ENCODE data around the gene SNED1.

SNED1 gene

GRCh38 chr2:241131531-241131930 is 133.1 kb downstream of the SNED1 start:
- no peaks in the 10 kb centered on the region for H3K79me2 ChIP-seq (ENCODE audit: control insufficient read depth, insufficient read depth, low read length)
- DNase-seq, result no peak
- H3K4me2 ChIP-seq (ENCODE audit: low read length), result no peak overlapping the region
- no peak overlapping the region for H2BK15ac ChIP-seq (replicated peaks; ENCODE audit: low read depth)
- H3K36me3 ChIP-seq (ENCODE audit: control insufficient read depth, insufficient read depth, low read length), result peaks cover 4% of the 10 kb centered on the region
- H4K5ac ChIP-seq (ENCODE audit: low read length), result no peak overlapping the region
- no peak overlapping the region for H2BK5ac ChIP-seq (ENCODE audit: low read length)
- no peak overlapping the region for H3K27ac ChIP-seq (ENCODE audit: low read depth, low read length)
- H3K79me1 ChIP-seq (ENCODE audit: low read length), result no peaks in the 10 kb centered on the region
- H3K4me3 ChIP-seq (ENCODE audit: low read length), result no peak overlapping the region
- H2BK120ac ChIP-seq (ENCODE audit: low read depth, low read length), result no peak overlapping the region
- H3K27me3 ChIP-seq (ENCODE audit: insufficient read depth, low read length, poor library complexity), result no peaks in the 10 kb centered on the region
- H3K18ac ChIP-seq (ENCODE audit: low read length), result no peak overlapping the region
- no peak overlapping the region for H3K56ac ChIP-seq (ENCODE audit: low read length)
- no peak overlapping the region for H4K8ac ChIP-seq (ENCODE audit: low read depth, low read length)
- WGBS (ENCODE audit: extremely low coverage, insufficient coverage, low lambda C conversion rate), result no CpG with 5 or more reads among the region's 7 CpGs
- no peak overlapping the region for H3K9ac ChIP-seq (ENCODE audit: low read length)
- H2AK5ac ChIP-seq (ENCODE audit: low read length), result no peak overlapping the region
- no peaks in the 10 kb centered on the region for H3K4me1 ChIP-seq (ENCODE audit: control insufficient read depth, low read depth, low read length)
- no peak overlapping the region for H3K4ac ChIP-seq (ENCODE audit: low read depth, low read length)
- no peak overlapping the region for H3K23ac ChIP-seq (ENCODE audit: low read length)

- Histone ChIP-seq H4K5ac (ENCODE audit: low read length) (no peak overlapping the region), H2AK5ac (ENCODE audit: low read length) (no peak overlapping the region), H3K4me3 (ENCODE audit: low read length) (no peak overlapping the region), H3K9ac (ENCODE audit: low read length) (no peak overlapping the region), H3K27ac (ENCODE audit: low read depth, low read length) (no peak overlapping the region), H3K79me1 (ENCODE audit: low read length) (no peaks in the 10 kb centered on the region), H3K27me3 (ENCODE audit: insufficient read depth, low read length, poor library complexity) (no peaks in the 10 kb centered on the region), H3K56ac (ENCODE audit: low read length) (no peak overlapping the region), H3K36me3 (ENCODE audit: control insufficient read depth, insufficient read depth, low read length) (peaks cover 3% of the 10 kb centered on the region), H3K4me1 (ENCODE audit: control insufficient read depth, low read depth, low read length) (no peaks in the 10 kb centered on the region), H2BK15ac (replicated peaks; ENCODE audit: low read depth) (no peak overlapping the region), H2BK5ac (ENCODE audit: low read length) (no peak overlapping the region), H3K23ac (ENCODE audit: low read length) (no peak overlapping the region), H3K4me2 (ENCODE audit: low read length) (no peak overlapping the region), H3K79me2 (ENCODE audit: control insufficient read depth, insufficient read depth, low read length) (no peaks in the 10 kb centered on the region), H4K8ac (ENCODE audit: low read depth, low read length) (no peak overlapping the region), H3K18ac (ENCODE audit: low read length) (no peak overlapping the region), H2BK120ac (ENCODE audit: low read depth, low read length) (no peak overlapping the region), H3K4ac (ENCODE audit: low read depth, low read length) (no peak overlapping the region)
- no peak for DNase-seq
- WGBS (ENCODE audit: extremely low coverage, insufficient coverage, low lambda C conversion rate), result no CpG with 5 or more reads among the region's 14 CpGs
These were observed 134.4 kb downstream of the SNED1 start for GRCh38 chr2:241132538-241133435.

GRCh38 chr2:241133436-241133820 is 135.0 kb downstream of the SNED1 start:
- no CpG with 5 or more reads among the region's 10 CpGs for WGBS (ENCODE audit: extremely low coverage, insufficient coverage, low lambda C conversion rate)
- no peak overlapping the region for H3K4me3 ChIP-seq (ENCODE audit: low read length)
- no peaks in the 10 kb centered on the region for H3K4me1 ChIP-seq (ENCODE audit: control insufficient read depth, low read depth, low read length)

GRCh38 chr2:241134711-241135110 is 136.3 kb downstream of the SNED1 start:
- Histone ChIP-seq H3K27me3 (ENCODE audit: insufficient read depth, low read length, poor library complexity) (no peaks in the 10 kb centered on the region), H3K4me1 (ENCODE audit: control insufficient read depth, low read depth, low read length) (no peaks in the 10 kb centered on the region), H2BK120ac (ENCODE audit: low read depth, low read length) (no peak overlapping the region), H3K79me2 (ENCODE audit: control insufficient read depth, insufficient read depth, low read length) (no peaks in the 10 kb centered on the region), H2BK15ac (replicated peaks; ENCODE audit: low read depth) (no peak overlapping the region), H2AK5ac (ENCODE audit: low read length) (no peak overlapping the region), H3K36me3 (ENCODE audit: control insufficient read depth, insufficient read depth, low read length) (peaks cover 3% of the 10 kb centered on the region), H4K8ac (ENCODE audit: low read depth, low read length) (no peak overlapping the region), H3K23ac (ENCODE audit: low read length) (no peak overlapping the region), H3K27ac (ENCODE audit: low read depth, low read length) (no peak overlapping the region), H3K79me1 (ENCODE audit: low read length) (no peaks in the 10 kb centered on the region), H2BK5ac (ENCODE audit: low read length) (no peak overlapping the region), H3K18ac (ENCODE audit: low read length) (no peak overlapping the region), H3K4me3 (ENCODE audit: low read length) (no peak overlapping the region), H3K4me2 (ENCODE audit: low read length) (no peak overlapping the region), H3K4ac (ENCODE audit: low read depth, low read length) (no peak overlapping the region), H3K9ac (ENCODE audit: low read length) (no peak overlapping the region), H3K56ac (ENCODE audit: low read length) (no peak overlapping the region), H4K5ac (ENCODE audit: low read length) (no peak overlapping the region)
- WGBS (ENCODE audit: extremely low coverage, insufficient coverage, low lambda C conversion rate), result no CpG with 5 or more reads among the region's 7 CpGs
- no peak for DNase-seq

More at GRCh38 chr2:241133436-241133820, 135.0 kb downstream of the SNED1 start:
- no peak overlapping the region for H3K18ac ChIP-seq (ENCODE audit: low read length)
- no peak for DNase-seq
- H2AK5ac ChIP-seq (ENCODE audit: low read length), result no peak overlapping the region
- no peaks in the 10 kb centered on the region for H3K79me2 ChIP-seq (ENCODE audit: control insufficient read depth, insufficient read depth, low read length)
- no peaks in the 10 kb centered on the region for H3K27me3 ChIP-seq (ENCODE audit: insufficient read depth, low read length, poor library complexity)
- no peak overlapping the region for H3K9ac ChIP-seq (ENCODE audit: low read length)
- H3K27ac ChIP-seq (ENCODE audit: low read depth, low read length), result no peak overlapping the region
- H4K8ac ChIP-seq (ENCODE audit: low read depth, low read length), result no peak overlapping the region
- no peak overlapping the region for H3K4ac ChIP-seq (ENCODE audit: low read depth, low read length)
- H3K36me3 ChIP-seq (ENCODE audit: control insufficient read depth, insufficient read depth, low read length), result peaks cover 3% of the 10 kb centered on the region
- H3K56ac ChIP-seq (ENCODE audit: low read length), result no peak overlapping the region
- H2BK120ac ChIP-seq (ENCODE audit: low read depth, low read length), result no peak overlapping the region
- no peak overlapping the region for H3K4me2 ChIP-seq (ENCODE audit: low read length)
- H3K79me1 ChIP-seq (ENCODE audit: low read length), result no peaks in the 10 kb centered on the region
- H3K23ac ChIP-seq (ENCODE audit: low read length), result no peak overlapping the region
- H2BK15ac ChIP-seq (replicated peaks; ENCODE audit: low read depth), result no peak overlapping the region
- H4K5ac ChIP-seq (ENCODE audit: low read length), result no peak overlapping the region
- H2BK5ac ChIP-seq (ENCODE audit: low read length), result no peak overlapping the region

GRCh38 chr2:241135737-241136136 is 137.3 kb downstream of the SNED1 start:
- Histone ChIP-seq H2AK5ac (ENCODE audit: low read length) (no peak overlapping the region), H3K79me1 (ENCODE audit: low read length) (no peaks in the 10 kb centered on the region), H3K23ac (ENCODE audit: low read length) (no peak overlapping the region), H3K4me2 (ENCODE audit: low read length) (no peak overlapping the region), H2BK15ac (replicated peaks; ENCODE audit: low read depth) (no peak overlapping the region), H3K27me3 (ENCODE audit: insufficient read depth, low read length, poor library complexity) (no peaks in the 10 kb centered on the region), H3K4ac (ENCODE audit: low read depth, low read length) (no peak overlapping the region), H4K8ac (ENCODE audit: low read depth, low read length) (no peak overlapping the region), H3K27ac (ENCODE audit: low read depth, low read length) (no peak overlapping the region), H3K36me3 (ENCODE audit: control insufficient read depth, insufficient read depth, low read length) (peaks cover 3% of the 10 kb centered on the region), H3K4me1 (ENCODE audit: control insufficient read depth, low read depth, low read length) (no peaks in the 10 kb centered on the region), H3K79me2 (ENCODE audit: control insufficient read depth, insufficient read depth, low read length) (no peaks in the 10 kb centered on the region), H3K4me3 (ENCODE audit: low read length) (no peak overlapping the region), H3K56ac (ENCODE audit: low read length) (no peak overlapping the region), H3K9ac (ENCODE audit: low read length) (no peak overlapping the region), H3K18ac (ENCODE audit: low read length) (no peak overlapping the region), H2BK5ac (ENCODE audit: low read length) (no peak overlapping the region), H4K5ac (ENCODE audit: low read length) (no peak overlapping the region), H2BK120ac (ENCODE audit: low read depth, low read length) (no peak overlapping the region)
- WGBS (ENCODE audit: extremely low coverage, insufficient coverage, low lambda C conversion rate), result no CpG with 5 or more reads among the region's 9 CpGs
- no peak for DNase-seq

- Histone ChIP-seq H3K4me1 (ENCODE audit: control insufficient read depth, low read depth, low read length) (no peaks in the 10 kb centered on the region), H3K9ac (ENCODE audit: low read length) (no peak overlapping the region), H3K18ac (ENCODE audit: low read length) (no peak overlapping the region), H2BK120ac (ENCODE audit: low read depth, low read length) (no peak overlapping the region), H4K5ac (ENCODE audit: low read length) (no peak overlapping the region), H2BK5ac (ENCODE audit: low read length) (no peak overlapping the region), H3K56ac (ENCODE audit: low read length) (no peak overlapping the region), H2BK15ac (replicated peaks; ENCODE audit: low read depth) (no peak overlapping the region), H2AK5ac (ENCODE audit: low read length) (no peak overlapping the region), H3K4ac (ENCODE audit: low read depth, low read length) (no peak overlapping the region), H3K4me3 (ENCODE audit: low read length) (no peak overlapping the region), H3K36me3 (ENCODE audit: control insufficient read depth, insufficient read depth, low read length) (peaks cover 3% of the 10 kb centered on the region), H3K79me2 (ENCODE audit: control insufficient read depth, insufficient read depth, low read length) (no peaks in the 10 kb centered on the region), H3K27me3 (ENCODE audit: insufficient read depth, low read length, poor library complexity) (no peaks in the 10 kb centered on the region), H3K23ac (ENCODE audit: low read length) (no peak overlapping the region), H3K4me2 (ENCODE audit: low read length) (no peak overlapping the region), H4K8ac (ENCODE audit: low read depth, low read length) (no peak overlapping the region), H3K79me1 (ENCODE audit: low read length) (no peaks in the 10 kb centered on the region), H3K27ac (ENCODE audit: low read depth, low read length) (no peak overlapping the region)
- no peak for DNase-seq
- WGBS (ENCODE audit: extremely low coverage, insufficient coverage, low lambda C conversion rate), result no CpG with 5 or more reads among the region's 8 CpGs
These were observed 137.8 kb downstream of the SNED1 start for GRCh38 chr2:241136191-241136590.
